ENCODE measurements around the gene SNTA1.
"Not testable (repeated sequence)": the region's sequence is repeated elsewhere in the genome, so short reads cannot be mapped to it uniquely, and the experiment has no call there.

The SNTA1 gene

GRCh38 chr20:33443512-33444239, at the start of gene SNTA1:
SNTA1 (minus strand) TSS chr20:33443763; CDS start chr20:33443620, 143 bp downstream.
- peak; percentile 73 for DNase-seq

DNA sequence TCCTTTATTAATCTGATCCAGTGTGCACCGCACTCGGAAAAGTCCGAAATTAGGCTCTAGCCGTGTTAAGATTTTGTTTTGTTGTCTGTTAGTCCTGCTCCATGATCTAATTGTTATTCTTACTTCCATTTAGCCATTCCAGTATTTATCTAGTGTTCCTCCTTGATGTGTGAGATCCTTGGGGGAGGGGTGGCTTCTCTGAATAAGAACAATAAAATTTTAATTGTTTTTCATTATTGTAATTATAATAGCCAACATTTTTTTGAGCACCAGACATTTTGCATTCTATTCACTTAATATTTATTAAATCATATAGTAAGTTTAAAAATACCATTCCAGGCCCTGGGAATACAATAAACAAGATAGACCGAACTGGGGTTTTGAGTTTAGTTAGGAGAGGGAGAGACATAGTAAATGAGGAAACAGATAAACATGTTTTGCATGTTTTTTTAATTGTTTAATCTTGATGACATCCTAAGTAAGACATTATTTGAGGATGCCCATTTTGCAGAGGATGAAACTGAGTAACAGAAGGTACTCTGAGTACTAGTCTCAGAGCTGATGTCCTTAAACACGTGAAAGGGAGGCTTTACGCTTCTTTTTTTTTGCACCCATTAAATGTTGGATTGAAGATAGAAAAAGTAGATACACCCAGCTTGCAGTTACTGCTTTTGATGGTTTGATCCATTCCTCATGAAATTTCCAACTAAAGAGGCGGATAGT, 47.5 kb upstream of the SNTA1 start:
- no peak for DNase-seq

- peak; percentile 58 for DNase-seq
Observed at GRCh38 chr20:33490023-33490933, 46.7 kb upstream of the SNTA1 start, which contains the start of gene CBFA2T2. CBFA2T2 (plus strand) TSS chr20:33490096; CDS start chr20:33490268, 172 bp downstream.

GRCh38 chr20:33489495-33490022, 46.0 kb upstream of the SNTA1 start:
- peak; percentile 97 for DNase-seq

DNA sequence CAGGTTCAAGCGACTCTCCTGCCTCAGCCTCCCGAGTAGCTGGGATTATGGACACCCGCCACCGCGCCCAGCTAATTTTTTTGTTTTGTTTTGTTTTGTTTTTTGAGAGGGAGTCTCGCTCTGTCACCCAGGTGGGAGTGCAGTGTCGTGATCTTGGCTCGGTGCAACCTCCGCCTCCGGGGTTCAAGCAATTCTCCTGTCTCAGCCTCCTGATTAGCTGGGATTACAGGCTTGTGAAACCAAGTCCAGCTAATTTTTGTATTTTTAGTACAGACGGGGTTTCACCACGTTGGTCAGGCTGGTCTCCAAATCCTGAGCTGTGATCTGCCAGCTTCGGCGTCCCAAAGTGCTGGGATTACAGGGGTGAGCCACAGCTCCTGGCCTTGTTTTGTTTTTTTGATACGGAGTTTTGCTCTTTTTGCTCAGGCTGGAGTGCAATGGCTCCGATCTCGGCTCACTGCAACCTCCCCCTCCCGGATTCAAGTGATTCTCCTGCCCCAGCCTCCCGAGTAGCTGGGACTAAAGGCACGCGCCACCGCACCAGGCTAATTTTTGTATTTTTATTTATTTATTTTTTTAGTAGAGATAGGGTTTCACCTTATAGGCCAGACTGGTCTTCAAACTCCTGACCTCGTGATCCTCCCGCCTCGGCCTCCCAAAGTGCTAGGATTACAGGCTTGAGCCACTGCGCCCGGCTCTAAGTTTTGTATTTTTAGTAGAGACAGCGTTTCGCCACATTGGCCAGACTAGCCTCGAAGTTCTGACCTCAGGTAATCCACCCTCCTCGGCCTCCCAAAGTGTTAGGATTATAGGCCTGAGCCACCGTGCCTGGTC, 45.3 kb upstream of the SNTA1 start:
- not testable (repeated sequence) for DNase-seq

- no peak for DNase-seq
Observed at GRCh38 chr20:33488201-33488600, 44.6 kb upstream of the SNTA1 start.

- not testable (repeated sequence) for DNase-seq
Observed at GRCh38 chr20:33483186-33483585, 39.6 kb upstream of the SNTA1 start.

- DNase-seq, result no peak
Observed at GRCh38 chr20:33482581-33482980, 39.0 kb upstream of the SNTA1 start.

GRCh38 chr20:33481431-33481941, 37.9 kb upstream of the SNTA1 start:
- DNase-seq, result no peak

DNA sequence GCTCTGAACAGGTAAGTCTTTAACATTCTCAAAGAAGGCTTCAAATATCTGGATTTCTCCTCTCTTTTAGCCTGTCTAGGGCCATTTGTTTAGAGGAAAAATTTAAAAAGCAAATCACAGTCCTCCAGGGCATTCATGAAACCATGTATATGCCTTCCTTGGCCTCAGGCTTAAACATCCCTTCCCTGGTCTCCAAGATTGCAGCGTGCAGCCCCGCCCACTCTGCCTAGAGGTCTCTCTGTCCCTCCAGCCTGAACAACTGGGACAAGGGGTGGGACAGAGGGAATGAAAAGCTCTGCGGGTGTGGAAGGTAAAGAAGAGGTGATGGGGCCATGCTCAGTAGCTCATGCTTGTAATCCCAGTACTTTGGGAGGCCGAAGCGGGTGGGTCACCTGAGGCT, 36.5 kb upstream of the SNTA1 start:
- no peak for DNase-seq

- DNase-seq, result no peak
Observed at GRCh38 chr20:33477386-33478234, 34.0 kb upstream of the SNTA1 start.

- DNase-seq, result no peak
Observed at GRCh38 chr20:33475381-33476152, 32.0 kb upstream of the SNTA1 start.

DNA sequence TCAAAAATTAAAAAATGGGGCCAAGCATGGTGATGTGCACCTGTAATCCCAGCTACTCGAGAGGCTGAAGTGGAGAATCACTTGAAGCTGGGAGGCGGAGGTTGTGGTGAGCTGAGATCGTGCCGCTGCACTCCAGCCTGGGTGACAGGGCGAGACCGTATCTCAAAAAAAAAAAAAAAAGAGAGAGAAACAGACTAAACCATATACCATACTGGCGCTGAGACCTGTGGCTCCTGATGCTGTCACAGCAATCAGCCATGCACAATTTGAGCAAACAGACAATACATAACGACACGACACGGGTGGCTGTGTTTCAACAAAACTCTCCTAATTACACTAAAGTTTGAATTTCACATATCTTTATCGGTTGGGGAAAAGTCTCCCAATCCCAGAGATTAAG, 31.4 kb upstream of the SNTA1 start:
- DNase-seq, result no peak

- no peak for DNase-seq
Observed at GRCh38 chr20:33474097-33474873, 30.7 kb upstream of the SNTA1 start.

DNA sequence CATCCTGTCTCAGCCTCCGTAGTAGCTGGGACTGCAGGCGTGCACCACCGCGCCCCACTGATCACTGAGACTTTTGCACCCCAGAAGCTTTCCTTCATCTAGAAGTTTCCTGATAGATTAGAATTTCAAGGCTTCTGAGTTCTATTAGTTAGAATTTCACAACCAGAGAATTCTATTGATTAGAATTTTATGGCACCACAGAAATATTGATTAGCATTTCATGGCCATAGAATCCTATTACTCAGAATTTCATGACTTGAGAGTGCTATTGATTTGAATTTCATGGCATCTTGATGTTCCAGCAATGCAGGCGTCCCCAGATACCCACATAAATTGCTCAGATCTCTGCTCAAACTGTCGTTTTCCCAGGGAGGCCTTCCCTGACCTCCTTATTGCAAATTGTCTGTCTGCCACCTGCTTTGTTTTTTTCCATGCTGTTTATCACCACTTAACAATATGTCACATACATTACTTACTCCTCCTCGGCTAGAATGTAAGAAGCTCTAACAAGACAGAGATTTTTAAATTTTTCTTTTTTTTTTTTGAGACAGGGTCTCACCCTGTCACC, 29.4 kb upstream of the SNTA1 start:
- DNase-seq, result no peak

DNA sequence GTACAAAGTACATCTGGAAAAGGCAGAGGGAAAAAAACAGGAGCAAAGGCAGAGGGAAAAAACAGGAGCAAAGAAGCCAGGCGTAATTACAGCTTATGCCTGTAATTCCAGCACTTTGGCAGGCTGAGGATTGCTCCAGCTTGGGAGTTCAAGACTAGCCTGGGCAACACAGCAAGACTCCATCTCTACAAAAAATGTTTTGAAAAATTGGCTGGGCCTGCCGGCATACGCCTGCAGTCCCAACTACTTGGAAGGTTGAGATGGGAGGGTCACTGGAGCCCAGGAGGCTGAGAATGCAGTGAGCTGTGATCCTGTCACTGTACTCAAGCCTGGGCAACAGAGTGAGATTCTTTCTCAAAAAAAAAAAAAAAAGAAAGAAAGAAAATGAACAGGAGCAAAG, 27.3 kb upstream of the SNTA1 start:
- no peak for DNase-seq

DNA sequence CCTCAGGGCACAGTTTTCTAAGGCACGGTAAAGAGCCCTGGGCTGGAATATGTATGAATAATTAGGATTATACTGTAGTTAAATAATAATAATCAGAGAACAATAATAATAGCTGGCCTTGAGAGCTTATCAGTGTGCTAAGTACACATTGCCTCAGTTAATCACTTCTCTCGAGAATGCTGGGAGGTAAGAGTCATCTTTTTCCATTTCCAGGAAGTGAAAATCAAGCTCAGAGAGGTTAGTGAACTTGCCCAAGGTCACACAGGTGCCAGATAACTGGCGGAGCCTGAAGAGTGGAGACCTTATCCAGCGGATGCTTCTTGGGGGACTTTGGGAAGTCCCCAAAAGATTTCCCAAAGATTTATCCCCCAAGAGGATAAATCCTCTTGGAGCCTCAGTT, 26.9 kb upstream of the SNTA1 start:
- no peak for DNase-seq

- DNase-seq, result no peak
Observed at GRCh38 chr20:33466303-33466646, 22.7 kb upstream of the SNTA1 start.

All from fibroblast of upper back skin (primary cell).